CD4-positive, alpha-beta T cell treated with Interleukin-15 for 1 hour (primary cell): ENCODE measurements around the gene ADD2.
"Not testable (repeated sequence)": the region's sequence is repeated elsewhere in the genome, so short reads cannot be mapped to it uniquely, and the experiment has no call there.

Experiments
- DNase-seq: peaks from one replicate; pipeline ENCODE4 v3.0.0-alpha.2; 2020

Gene ADD2

DNA sequence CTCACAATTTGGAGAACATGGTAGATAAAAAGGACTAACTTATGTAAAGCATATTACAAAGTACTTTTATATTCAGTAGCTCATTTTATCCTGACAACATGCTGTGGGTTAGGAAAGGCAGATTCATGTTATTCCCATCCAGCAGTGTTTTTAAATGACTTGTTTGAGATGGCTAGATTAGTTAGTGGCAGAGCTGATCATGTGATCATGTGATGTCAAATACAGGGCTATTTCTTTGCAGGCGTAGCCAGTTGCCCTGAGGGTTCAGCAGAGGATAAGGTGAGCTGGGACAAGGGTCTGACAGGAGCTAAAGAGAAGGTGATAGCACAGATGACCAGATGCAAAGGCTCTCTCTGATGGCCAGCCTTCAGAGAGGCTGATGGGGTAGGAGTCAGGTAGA is 97.8 kb downstream of the ADD2 start:
- no peak for DNase-seq

DNA sequence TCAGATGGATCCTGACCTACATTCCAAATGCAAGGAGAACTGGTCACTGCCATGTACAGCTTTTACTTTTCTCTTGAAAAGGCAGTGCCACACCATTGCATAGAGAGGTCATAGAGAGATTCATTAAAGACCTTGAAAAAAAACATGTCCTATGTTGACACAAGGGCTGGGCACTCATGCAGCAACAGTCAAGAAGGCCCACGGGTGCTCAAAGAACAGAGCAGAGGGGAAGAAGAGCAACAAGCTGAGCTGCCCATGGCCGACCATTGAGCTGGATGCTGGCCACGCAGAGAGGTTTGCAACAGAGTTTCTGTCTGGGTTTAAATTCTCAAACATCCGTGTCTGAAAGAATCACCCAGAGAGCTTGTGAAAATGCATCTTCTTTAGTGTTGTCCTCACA is 99.1 kb downstream of the ADD2 start:
- DNase-seq: no peak

DNA sequence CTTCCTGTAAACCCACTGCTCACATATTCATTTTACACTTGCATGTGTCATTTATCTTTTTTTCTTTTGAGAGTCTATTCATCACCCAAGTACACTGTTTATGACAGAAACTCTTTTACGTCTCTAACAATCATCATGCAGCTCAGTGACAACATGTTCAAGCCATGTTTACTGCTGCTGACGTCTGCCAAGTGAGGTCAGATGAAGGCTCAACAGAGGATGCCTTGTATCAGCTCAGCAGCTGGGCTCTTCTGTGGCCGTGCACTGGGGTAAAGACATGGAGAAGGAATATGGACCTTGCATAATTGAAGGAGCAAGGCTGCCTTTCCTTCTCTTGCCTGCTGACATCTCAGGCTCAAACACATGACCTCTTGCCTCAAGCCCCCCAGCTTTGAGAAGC is 99.6 kb downstream of the ADD2 start:
- no peak for DNase-seq

DNA sequence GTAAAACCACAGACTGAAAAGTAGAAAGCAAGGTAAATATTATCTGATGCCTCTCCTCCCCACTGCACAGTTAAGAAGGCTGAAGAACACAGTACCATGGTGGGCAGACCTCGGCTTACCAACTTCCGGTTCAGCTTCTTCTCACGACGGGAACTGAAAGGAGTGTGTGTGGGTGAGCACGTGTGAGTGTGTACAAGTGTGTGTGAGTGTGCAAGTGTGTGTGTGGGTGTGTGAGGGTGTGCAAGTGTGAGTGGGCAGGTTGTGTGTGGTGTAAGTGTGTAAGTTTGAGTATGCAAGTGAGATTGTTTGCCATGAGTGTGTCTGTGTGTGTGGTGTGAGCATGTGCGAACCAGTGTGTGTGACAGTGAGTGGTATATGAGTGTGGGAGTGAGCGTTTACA is 103.5 kb downstream of the ADD2 start:
- DNase-seq: no peak

DNA sequence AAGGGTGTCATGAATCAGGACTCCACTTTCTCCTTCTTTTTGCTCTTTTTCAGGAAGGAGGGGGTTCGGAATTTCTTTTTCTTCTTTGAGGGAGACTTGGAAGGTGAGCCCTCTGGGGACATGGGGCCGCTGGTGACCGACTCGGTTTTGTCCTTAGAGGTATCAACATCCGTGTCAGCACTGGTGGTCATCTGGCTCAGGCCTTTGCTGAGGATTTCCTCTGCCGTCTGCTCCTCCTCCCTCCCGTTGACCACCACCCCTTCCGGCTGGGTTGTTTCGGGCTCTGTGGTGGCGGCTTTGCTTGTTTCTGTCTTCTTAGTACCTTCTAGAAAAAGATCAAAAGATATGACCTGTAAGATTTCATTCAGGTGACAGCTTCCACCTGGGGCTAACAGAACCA is 104.6 kb downstream of the ADD2 start:
- no peak for DNase-seq

DNA sequence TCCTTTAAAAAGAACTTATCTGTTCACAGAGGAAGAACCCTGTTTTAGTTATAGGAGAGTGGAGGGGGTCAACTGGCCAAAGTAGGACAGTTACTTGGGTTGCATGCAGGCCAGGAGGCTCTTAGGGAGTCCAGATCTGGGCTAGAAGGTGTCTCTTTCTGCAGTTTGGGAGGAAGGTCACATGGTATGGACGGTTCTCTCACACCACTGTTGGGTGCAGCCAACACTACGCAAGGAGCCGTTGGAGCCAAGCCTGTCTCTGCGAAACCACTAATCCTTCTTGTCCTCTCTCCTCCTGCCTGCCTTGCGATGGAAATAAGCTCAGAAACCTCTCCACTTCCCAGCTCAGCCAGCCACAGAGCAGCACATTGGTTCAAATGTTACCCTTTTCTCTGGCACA is 108.4 kb downstream of the ADD2 start:
- DNase-seq: no peak

DNA sequence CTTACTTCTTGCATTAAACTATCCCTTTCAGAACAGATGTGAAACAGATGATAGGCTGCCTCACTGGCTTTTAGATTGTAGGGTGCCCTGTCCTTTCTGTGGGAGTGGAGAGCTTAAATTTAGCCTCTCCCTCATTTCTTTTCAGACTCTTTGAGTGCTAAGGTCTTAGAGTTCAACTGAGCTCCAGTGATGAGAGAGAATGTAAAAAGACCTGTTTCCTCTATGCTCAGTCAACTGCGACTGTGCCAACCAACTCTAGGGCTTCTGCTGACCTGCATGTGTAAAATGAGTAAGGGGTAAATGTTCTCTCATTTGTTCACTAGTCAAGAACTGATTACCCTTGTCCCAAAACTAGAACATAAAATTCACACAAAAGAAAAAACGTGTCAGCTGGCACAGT is 109.5 kb downstream of the ADD2 start:
- DNase-seq: no peak

DNA sequence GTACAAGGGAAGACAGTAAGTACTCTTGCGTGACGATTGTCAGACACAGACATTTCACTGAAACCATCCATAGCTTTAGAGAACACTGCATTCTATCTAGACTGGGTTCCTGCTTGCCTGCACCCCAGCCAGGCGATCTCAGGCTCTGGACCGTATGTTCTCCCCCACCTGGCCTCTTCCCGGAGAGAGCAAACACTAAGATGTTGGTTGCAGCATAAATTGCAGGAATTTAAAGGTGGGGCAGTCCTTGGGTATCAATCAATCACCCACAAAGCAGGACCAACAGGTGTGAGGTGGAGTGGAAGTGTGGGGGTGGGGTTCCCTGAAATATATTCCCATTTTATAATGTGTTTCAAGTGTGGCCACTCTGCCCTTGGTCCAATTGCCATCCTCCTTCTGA is 110.8 kb downstream of the ADD2 start:
- no peak for DNase-seq

DNA sequence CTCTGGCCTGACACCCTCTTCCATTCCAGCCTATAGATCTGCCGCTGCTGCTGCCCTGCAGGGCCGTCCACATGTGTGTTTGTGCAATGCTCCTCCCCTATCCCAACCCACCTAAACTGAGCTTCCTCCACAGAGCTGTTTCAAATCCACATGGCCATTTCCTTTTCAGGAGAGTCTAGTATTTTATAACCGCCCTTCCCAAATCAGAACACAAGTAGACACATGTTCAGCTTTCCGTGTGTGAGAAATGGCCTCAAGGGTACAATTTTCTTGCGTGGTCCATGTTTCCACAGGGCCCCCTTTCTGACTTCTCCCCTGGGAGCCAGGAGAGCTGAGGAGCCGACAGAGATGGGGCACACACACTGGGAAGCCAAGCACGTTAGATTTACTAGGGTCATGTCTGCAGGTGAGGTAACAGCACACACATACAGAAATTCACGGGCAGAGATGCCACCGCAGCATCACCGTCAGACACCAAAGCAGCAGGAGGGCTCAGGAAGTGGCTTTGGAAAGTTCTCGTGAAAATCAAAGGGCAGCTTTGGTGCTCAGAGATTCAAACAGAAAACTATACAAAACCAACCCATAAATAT is 111.5 kb downstream of the ADD2 start:
- peak; percentile 39 for DNase-seq

DNA sequence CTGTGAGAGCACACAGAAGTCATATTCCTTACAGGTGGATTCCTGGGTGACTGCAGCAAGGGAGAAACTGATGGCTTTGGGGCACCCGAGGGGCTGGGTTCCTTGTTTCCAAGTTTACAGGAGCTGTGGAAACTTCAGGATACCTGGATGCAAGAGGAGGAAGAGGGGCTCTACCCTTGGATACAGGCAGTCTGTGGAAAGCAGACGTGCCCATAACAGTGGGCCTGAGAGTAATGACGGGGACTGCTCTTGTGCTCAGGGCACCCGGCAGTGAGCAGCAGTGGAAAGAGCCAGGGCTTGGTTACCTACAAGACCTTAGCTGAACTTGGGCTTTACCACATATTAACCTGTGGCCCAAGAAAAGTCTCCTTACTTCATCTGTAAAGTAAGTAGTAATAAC is 112.2 kb downstream of the ADD2 start:
- DNase-seq: no peak

DNA sequence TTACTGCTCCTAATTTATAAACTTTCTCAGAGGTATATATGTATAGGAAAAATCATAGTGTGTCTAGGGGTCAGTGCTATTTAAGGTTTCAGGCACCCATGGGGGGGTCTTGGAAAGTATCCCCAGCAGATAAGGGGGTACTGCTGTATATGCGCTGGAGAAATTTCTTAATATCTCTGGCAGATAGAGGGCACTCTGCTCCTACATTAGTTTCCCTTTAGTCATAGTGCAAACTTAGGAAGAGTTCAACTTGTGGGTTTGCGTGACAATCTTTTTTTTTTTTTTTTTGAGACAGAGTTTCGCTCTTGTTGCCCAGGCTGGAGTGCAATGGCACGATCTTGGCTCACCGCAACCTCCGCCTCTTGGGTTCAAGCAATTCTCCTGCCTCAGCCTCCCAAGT is 112.8 kb downstream of the ADD2 start:
- not testable (repeated sequence) for DNase-seq

DNA sequence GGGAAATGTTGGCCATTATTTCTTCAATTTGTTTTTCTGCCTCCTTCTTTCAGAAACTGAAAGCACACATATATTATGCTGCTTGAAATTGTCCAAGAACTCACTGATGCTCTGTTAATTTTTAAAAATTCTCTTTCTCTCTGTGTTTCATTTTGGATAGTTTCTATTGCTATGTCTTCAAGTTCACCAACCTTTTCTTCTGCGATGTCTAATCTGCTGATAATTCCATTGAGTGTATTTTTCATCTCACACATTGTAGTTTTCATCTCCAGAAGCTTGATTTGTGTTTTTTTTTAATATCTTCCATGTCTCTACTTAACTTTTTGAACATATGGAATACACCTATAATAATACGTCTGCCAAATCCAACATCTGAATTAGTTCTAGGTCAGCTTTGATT is 116.3 kb downstream of the ADD2 start:
- DNase-seq: no peak

DNA sequence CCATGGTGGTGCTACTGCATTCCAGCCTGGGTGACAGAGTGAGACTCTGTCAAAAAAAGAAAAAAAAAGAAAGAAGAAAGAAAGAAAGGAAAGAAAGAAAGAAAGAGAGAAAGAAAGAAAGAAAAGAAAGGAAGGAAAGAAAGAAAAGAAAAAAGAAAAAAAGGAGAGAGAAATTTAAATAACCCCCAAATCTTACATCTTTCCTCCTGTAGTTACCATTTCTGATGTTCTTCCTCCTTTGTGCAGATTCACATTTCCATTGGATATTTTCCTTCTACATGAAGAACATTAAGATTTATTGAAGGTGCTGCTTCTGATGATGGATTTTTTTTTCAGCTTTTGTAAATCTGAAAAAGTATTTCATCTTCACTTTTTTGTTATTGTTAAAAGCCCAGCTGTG is 117.0 kb downstream of the ADD2 start:
- no peak for DNase-seq

DNA sequence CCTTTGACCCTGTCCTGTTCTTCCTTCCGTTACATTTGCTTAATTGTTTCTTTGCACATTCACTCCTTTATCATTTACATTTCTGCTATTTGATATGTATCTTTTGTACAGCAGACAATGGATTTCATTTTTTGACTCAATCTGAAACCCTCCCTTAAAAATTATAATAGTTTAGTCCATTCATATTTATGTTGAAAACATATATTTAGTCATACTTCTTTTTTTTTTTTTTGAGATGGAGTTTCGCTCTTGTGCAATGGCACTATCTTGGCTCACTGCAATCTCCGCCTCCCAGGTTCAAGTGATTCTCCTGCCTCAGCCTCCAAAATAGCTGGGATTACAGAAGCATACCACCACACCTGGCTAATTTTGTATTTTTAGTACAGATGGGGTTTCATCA is 119.0 kb downstream of the ADD2 start:
- DNase-seq: no peak

DNA sequence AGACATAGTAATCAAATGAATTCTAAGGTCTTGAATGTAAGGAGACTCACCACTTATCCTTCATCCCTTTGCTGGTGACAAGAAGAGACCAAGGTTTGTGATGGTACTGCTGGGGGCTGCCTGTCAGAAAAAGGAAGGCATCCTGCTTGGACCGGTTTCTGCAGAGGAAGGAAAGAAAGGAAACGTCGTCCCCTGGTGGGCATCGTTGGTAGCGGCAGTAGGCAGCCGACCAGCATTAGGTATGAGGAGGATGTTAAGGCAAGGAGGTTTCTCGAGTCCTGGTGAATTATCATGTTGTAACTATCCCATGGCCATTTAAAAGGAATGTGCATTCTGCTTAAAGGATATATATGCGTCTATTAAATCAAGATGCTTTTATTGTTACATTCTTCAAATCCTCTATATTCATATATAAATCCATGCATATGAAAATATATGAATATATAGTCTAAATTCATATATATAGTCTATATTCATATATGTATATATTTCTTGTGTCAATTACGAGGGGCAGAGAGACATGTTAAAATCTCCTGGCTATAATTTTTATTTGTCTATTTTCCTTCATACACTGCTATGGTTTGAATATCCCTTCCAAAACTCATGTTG is 120.0 kb downstream of the ADD2 start:
- peak; percentile 60 for DNase-seq

DNA sequence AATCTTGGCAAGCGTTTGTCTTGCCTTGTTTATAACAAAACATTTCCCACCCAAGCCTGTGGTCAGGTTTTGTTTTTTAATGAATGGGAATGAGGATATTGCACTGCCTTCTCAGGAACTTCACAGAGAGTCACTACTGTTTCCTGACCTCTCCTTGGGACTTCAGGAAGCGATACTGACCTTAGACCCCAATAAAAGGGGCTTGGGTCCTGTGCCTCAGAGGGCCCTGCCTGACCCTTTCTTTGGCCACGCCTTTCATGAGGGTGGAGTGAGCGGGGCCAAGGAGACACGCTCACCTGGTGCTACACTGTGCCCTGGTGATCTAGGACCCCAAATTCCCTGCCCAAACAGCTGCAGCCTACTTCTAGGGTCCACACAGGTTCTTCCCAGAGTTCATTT is 121.6 kb downstream of the ADD2 start:
- DNase-seq: no peak

DNA sequence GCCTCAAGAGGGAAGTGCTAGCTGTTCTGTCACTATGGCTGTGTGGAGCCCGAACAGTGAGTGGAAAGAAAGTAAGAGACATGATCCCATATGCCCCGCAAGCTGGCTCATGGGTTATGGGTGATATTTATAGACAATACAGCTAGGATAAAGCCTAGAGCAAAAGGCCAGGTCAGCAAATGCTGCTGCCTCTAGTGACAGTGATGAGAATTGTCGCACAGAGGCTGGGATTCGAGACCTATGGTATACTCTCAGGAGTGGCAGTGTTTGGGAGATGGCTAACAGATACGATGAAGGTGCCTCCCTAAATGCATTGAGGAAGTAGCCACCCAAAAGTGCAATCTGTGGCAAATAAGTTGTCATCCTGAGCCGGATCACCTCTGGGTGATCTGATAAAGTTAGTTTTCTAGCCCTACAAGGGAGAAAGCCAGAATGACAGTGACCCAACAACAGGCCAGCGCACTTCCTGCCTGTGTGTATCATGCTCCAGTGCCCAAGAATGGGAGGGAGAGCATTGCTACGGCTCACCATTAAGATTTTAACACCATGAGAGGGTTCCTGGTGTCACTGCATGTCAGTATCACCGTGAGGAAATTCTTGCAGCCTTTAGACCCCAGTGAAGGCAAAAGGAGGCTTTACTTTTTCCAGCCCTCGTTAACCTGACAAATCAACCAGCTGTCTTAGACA is 122.1 kb downstream of the ADD2 start:
- no peak for DNase-seq

DNA sequence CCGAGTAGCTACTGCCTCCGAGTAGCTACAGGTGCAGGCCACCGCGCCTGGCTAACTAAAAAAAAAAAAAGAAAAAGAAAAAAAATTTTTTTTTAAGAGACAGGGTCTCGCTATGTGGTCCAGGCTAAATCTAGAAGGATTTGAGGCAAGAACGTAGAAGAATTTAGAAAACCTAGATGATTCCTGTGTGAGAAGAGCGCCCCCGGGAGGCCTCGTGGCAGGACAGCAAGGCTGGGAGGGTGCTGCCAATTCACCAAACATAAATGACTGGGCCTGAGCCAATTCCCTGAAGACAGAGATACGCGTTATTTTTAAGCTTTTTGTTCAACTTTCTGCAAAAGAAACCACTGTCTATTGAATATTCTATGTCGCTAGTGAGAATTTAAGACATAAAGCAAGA is 124.3 kb downstream of the ADD2 start:
- DNase-seq: no peak

DNA sequence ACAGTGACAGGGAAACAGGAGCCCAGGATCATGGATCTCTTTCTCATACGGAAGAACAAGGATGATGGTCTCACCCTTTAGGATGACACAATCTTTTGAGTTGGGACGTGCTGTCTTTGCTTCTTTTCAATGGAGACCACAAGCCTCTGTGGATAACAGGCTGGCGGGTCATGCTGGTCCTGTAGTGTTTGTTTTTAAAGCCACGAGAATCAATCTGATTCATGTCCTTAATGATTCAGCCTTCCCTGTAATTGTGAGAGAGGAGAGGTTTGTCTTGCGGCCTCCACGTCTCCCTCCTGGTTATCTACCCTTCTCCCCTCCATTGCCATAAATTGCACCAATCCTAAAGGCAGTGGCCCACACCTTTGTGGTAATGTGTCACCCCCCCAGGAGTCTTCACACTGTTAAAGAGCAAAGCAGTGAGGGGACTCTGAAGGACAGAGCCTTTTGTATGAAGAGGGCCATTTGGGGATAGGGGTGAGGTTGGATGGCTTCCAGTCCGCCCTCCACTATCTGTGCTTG is 126.7 kb downstream of the ADD2 start:
- no peak for DNase-seq

DNA sequence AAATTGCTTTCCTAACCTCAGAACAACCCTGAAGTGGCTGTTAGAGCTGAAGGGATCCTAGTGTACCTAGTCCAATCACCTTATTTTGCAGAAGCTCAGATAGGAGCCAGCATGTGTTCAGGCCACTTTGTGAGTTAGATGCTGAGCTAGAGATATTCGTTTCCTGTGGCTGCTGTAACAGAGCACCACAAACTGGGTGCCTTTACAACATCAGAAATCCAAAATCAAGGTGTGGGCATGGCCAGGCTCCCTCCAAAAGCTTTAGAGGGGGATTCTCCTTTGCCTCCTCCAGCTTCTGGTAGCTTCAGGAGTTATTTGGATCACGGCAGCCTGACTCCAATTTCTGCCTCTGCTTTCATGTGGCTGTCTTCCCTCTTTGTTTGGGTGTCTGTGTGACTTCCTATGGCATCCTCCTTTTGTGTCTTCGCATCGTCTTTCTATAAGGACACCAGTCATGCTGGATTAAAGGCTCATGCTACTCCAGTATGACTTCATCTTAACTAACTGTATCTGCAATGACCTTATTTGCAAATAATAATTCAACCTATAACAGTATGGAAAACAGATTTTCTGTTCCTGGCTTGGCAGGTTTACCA is 128.1 kb downstream of the ADD2 start:
- no peak for DNase-seq

DNA sequence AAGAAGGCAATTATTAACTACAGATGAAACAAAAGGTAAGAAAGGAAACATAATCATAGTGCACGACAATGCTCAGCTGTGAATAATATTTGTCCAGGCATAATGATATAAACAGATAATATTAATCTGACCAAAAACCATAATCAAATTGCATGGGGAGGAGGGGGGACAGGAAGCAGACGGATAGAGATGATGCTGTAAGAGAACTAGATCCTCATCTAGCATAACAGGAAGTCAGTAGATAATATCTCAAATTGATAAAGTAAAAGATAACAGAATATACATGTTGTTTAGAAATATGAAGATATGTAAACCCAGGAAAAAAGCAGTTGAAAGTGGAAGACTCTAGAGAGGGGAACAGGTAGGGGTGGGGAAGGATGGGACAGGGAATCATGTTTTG is 129.4 kb downstream of the ADD2 start:
- DNase-seq: no peak

DNA sequence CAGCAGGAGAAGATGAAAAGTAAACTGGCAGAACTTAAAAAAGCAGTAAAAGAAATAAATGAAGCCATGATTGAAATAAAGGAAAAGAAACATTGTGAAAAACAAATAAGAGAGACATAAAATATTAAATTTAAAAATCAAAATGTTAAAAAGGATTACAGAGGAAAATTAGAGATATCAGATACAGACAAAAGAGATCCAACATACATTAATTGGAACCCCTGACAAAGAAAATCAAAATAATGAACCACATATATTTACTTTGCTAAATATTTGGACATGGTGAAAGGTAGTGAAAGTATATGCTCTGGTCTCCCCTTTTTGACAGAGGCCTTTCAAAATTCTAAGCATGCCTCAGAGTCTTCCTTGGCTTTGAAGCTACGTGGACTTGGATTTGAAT is 134.5 kb downstream of the ADD2 start:
- DNase-seq: no peak

DNA sequence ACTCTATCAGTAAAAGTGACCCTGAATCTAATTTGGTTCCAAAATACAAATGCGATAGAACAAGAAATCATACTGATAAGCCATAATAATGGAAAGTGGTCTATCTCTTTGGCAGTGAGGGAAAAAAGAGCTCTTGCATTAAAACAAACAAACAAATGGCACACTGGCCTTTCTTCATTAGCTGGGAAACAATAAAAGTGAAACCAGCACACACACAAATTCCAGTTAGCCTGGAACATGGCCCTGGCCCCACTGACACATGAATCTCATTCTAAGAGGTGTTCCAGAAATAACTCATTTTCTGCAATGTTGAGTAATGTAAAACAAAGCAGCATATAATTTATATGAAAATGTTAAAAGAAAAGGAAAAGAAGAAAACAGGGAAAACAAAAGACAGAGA is 135.0 kb downstream of the ADD2 start:
- DNase-seq: no peak

DNA sequence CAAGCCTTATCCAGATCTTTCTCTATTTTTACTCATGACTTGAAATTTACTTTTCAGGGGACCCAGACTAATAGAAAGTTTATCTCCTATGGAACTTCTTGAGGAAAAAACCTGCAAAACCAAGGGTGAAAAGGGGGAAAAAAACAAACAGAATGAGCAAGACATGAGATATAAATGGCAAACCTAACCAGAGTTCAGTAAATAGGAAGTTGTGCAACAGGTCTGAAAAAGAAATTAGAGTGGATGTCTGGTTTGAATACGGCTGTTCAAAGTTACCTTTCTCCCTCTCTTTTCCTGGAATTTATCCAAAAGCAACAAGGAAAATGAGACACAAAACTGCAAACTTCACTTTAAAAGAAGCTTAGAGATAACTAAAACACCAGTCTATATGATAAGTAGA is 135.6 kb downstream of the ADD2 start:
- DNase-seq: no peak
